HEK293 (cell line): ENCODE data around the gene SLC35F6.

Experiments
- CTCF ChIP-seq: fragments of 450-650 bp; formaldehyde crosslinking; IDR thresholded peaks from 2 replicates; pipeline ENCODE4 v1.5.1; 2016; ENCODE audit warnings: missing biosample characterization, missing genetic modification characterization
- KLF7 ChIP-seq: fragments of 450-650 bp; formaldehyde crosslinking; IDR thresholded peaks from 2 replicates; pipeline ENCODE4 v1.5.1; 2016; ENCODE audit warnings: missing biosample characterization, missing genetic modification characterization, borderline replicate concordance
- KLF9 ChIP-seq: fragments of 450-650 bp; formaldehyde crosslinking; IDR thresholded peaks from 2 replicates; pipeline ENCODE4 v1.5.1; 2016; ENCODE audit warnings: missing biosample characterization, missing genetic modification characterization, low read depth
- ZNF701 ChIP-seq: fragments of 450-650 bp; formaldehyde crosslinking; IDR thresholded peaks from 2 replicates; pipeline ENCODE4 v1.5.1; 2016; ENCODE audit warnings: missing biosample characterization, missing genetic modification characterization

- TF ChIP-seq KLF9 (no peak), KLF7 (no peak), ZNF701 (tag by site-specific recombination) (no peak), CTCF (tag by site-specific recombination) (no peak)
Measured at GRCh38 chr2:26744953-26745352, 19.1 kb upstream of the SLC35F6 start.
